ENCODE measurements around the gene COX17.

The COX17 gene

GRCh38 chr3:119676771-119677640 is at the start of gene COX17:
Gene COX17 (minus strand): TSS chr3:119677406. CDS start chr3:119677310, 96 bp downstream.
- Mint-ChIP-seq H3K27ac (peak within 1 kb of the TSS; percentile 93), H3K36me3 (ENCODE audit: low read depth) (peaks cover 22% of the 10 kb centered on the region), H3K4me3 (peak within 1 kb of the TSS; percentile 88), H3K9me3 (no peaks in the 10 kb centered on the region), H3K4me1 (ENCODE audit: low read depth) (peaks cover 35% of the 10 kb centered on the region), H3K27me3 (ENCODE audit: low read depth) (no peaks in the 10 kb centered on the region)

- no peaks in the 10 kb centered on the region for H3K36me3 Mint-ChIP-seq (ENCODE audit: low read depth)
- no peak overlapping the region for H3K4me3 Mint-ChIP-seq
- no peaks in the 10 kb centered on the region for H3K9me3 Mint-ChIP-seq
- H3K27me3 Mint-ChIP-seq (ENCODE audit: low read depth) = peaks cover 17% of the 10 kb centered on the region
- no peaks in the 10 kb centered on the region for H3K4me1 Mint-ChIP-seq (ENCODE audit: low read depth)
- no peak overlapping the region for H3K27ac Mint-ChIP-seq
Observed at GRCh38 chr3:119726909-119727308, 49.7 kb upstream of the COX17 start.

GRCh38 chr3:119723022-119723421 is 45.8 kb upstream of the COX17 start:
- Mint-ChIP-seq H3K36me3 (ENCODE audit: low read depth) (no peaks in the 10 kb centered on the region), H3K4me1 (ENCODE audit: low read depth) (no peaks in the 10 kb centered on the region), H3K27me3 (ENCODE audit: low read depth) (peaks cover 17% of the 10 kb centered on the region), H3K27ac (no peak overlapping the region), H3K9me3 (no peaks in the 10 kb centered on the region), H3K4me3 (no peak overlapping the region)

GRCh38 chr3:119717520-119717919 is 40.3 kb upstream of the COX17 start:
- no peak overlapping the region for H3K4me3 Mint-ChIP-seq
- H3K27ac Mint-ChIP-seq = no peak overlapping the region
- no peaks in the 10 kb centered on the region for H3K9me3 Mint-ChIP-seq
- H3K4me1 Mint-ChIP-seq (ENCODE audit: low read depth) = no peaks in the 10 kb centered on the region
- peaks cover 11% of the 10 kb centered on the region for H3K27me3 Mint-ChIP-seq (ENCODE audit: low read depth)
- no peaks in the 10 kb centered on the region for H3K36me3 Mint-ChIP-seq (ENCODE audit: low read depth)

GRCh38 chr3:119716998-119717397 is 39.8 kb upstream of the COX17 start:
- peaks cover 10% of the 10 kb centered on the region for H3K27me3 Mint-ChIP-seq (ENCODE audit: low read depth)
- H3K4me3 Mint-ChIP-seq = no peak overlapping the region
- no peak overlapping the region for H3K27ac Mint-ChIP-seq
- no peaks in the 10 kb centered on the region for H3K9me3 Mint-ChIP-seq
- no peaks in the 10 kb centered on the region for H3K36me3 Mint-ChIP-seq (ENCODE audit: low read depth)
- no peaks in the 10 kb centered on the region for H3K4me1 Mint-ChIP-seq (ENCODE audit: low read depth)

- H3K36me3 Mint-ChIP-seq (ENCODE audit: low read depth) = no peaks in the 10 kb centered on the region
- H3K9me3 Mint-ChIP-seq = no peaks in the 10 kb centered on the region
- no peak overlapping the region for H3K27ac Mint-ChIP-seq
- no peak overlapping the region for H3K4me3 Mint-ChIP-seq
- no peaks in the 10 kb centered on the region for H3K27me3 Mint-ChIP-seq (ENCODE audit: low read depth)
- H3K4me1 Mint-ChIP-seq (ENCODE audit: low read depth) = no peaks in the 10 kb centered on the region
Observed at GRCh38 chr3:119715105-119715504, 37.9 kb upstream of the COX17 start.

- Mint-ChIP-seq H3K27ac (no peak overlapping the region), H3K4me3 (peak overlapping the region; percentile 57), H3K4me1 (ENCODE audit: low read depth) (peaks cover 28% of the 10 kb centered on the region), H3K27me3 (ENCODE audit: low read depth) (peaks cover 30% of the 10 kb centered on the region), H3K36me3 (ENCODE audit: low read depth) (peaks cover 10% of the 10 kb centered on the region), H3K9me3 (peaks cover 9% of the 10 kb centered on the region)
Observed at GRCh38 chr3:119703820-119704531, 26.8 kb upstream of the COX17 start.

GRCh38 chr3:119702530-119703527 is 25.6 kb upstream of the COX17 start, which contains the start of gene CFAP91:
Gene CFAP91 (plus strand): TSS chr3:119703022. CDS start chr3:119703099, 77 bp downstream.
- Mint-ChIP-seq H3K4me3 (peak within 1 kb of the TSS; percentile 76), H3K9me3 (peaks cover 9% of the 10 kb centered on the region), H3K36me3 (ENCODE audit: low read depth) (peaks cover 10% of the 10 kb centered on the region), H3K27ac (peak within 1 kb of the TSS; percentile 43), H3K27me3 (ENCODE audit: low read depth) (peaks cover 30% of the 10 kb centered on the region), H3K4me1 (ENCODE audit: low read depth) (peaks cover 28% of the 10 kb centered on the region)

GRCh38 chr3:119700920-119701734 is 23.9 kb upstream of the COX17 start:
- peaks cover 10% of the 10 kb centered on the region for H3K36me3 Mint-ChIP-seq (ENCODE audit: low read depth)
- peaks cover 23% of the 10 kb centered on the region for H3K27me3 Mint-ChIP-seq (ENCODE audit: low read depth)
- peak overlapping the region; percentile 43 for H3K4me3 Mint-ChIP-seq
- peaks cover 28% of the 10 kb centered on the region for H3K4me1 Mint-ChIP-seq (ENCODE audit: low read depth)
- H3K27ac Mint-ChIP-seq = peak overlapping the region; percentile 81
- H3K9me3 Mint-ChIP-seq = peaks cover 9% of the 10 kb centered on the region

- peaks cover 10% of the 10 kb centered on the region for H3K36me3 Mint-ChIP-seq (ENCODE audit: low read depth)
- peaks cover 28% of the 10 kb centered on the region for H3K4me1 Mint-ChIP-seq (ENCODE audit: low read depth)
- peak overlapping the region; percentile 43 for H3K4me3 Mint-ChIP-seq
- peaks cover 17% of the 10 kb centered on the region for H3K27me3 Mint-ChIP-seq (ENCODE audit: low read depth)
- peaks cover 9% of the 10 kb centered on the region for H3K9me3 Mint-ChIP-seq
- H3K27ac Mint-ChIP-seq = peak overlapping the region; percentile 81
Observed at GRCh38 chr3:119700269-119700919, 23.2 kb upstream of the COX17 start.

- Mint-ChIP-seq H3K27me3 (ENCODE audit: low read depth) (peaks cover 4% of the 10 kb centered on the region), H3K4me1 (ENCODE audit: low read depth) (peaks cover 27% of the 10 kb centered on the region), H3K27ac (no peak overlapping the region), H3K4me3 (no peak overlapping the region), H3K9me3 (peaks cover 9% of the 10 kb centered on the region), H3K36me3 (ENCODE audit: low read depth) (peaks cover 10% of the 10 kb centered on the region)
Observed at GRCh38 chr3:119697394-119697793, 20.2 kb upstream of the COX17 start.

GRCh38 chr3:119695480-119695879 is 18.3 kb upstream of the COX17 start:
- Mint-ChIP-seq H3K9me3 (peaks cover 2% of the 10 kb centered on the region), H3K4me1 (ENCODE audit: low read depth) (peaks cover 13% of the 10 kb centered on the region), H3K36me3 (ENCODE audit: low read depth) (no peaks in the 10 kb centered on the region), H3K27ac (no peak overlapping the region), H3K27me3 (ENCODE audit: low read depth) (peaks cover 4% of the 10 kb centered on the region), H3K4me3 (no peak overlapping the region)

Data from T-helper 1 cell treated with Interleukin-12 subunit alpha and Interleukin-12 subunit beta and Interleukin-4 antibody, amounts not matched to agents 30 μg/mL and 1 μg/mL, for 36 hours (primary cell).